Keratinocyte (primary cell): ENCODE results near the gene DUSP16. TPM values are rescaled to one million over a fixed set of nuclear protein-coding genes. Genes with fewer than 3 reads are reported as not detected.

Experiments used
- DNase-seq: peaks from one replicate; pipeline ENCODE4 v3.0.0-alpha.2; 2011; ENCODE audit warnings: low read depth, missing footprints, low spot score
- FAIRE-seq: peaks from 2 replicates; lab custom pipeline; 2011; peaks lifted over from hg19 to GRCh38; lab: Jason Lieb, UNC
- H2AFZ ChIP-seq: 2 replicates; pipeline ENCODE4 v1.6.0; 2012; ENCODE audit warnings: low read length, control low read depth, inconsistent platforms; ENCODE audit not compliant: control insufficient read depth
- H3K27ac ChIP-seq: 2 replicates; pipeline ENCODE4 v1.5.1; 2011; ENCODE audit warnings: low read length; ENCODE audit not compliant: control insufficient read depth, insufficient read depth
- H3K27me3 ChIP-seq: 3 replicates; pipeline ENCODE4 v1.6.0; 2011; ENCODE audit warnings: low read length; ENCODE audit not compliant: control insufficient read depth, insufficient read depth; ENCODE audit errors: extremely low read depth
- H3K36me3 ChIP-seq, 2 experiments: 2 replicates in 1 of 2; 3 replicates in 1 of 2; pipeline ENCODE4 v1.5.1; 2011; ENCODE audit warnings: low read length in 2 of 2, mild to moderate bottlenecking in 1 of 2; ENCODE audit not compliant: control insufficient read depth in 2 of 2, insufficient read depth in 2 of 2; ENCODE audit errors: extremely low read depth in 1 of 2
- H3K4me1 ChIP-seq: 3 replicates; pipeline ENCODE4 v1.5.1; 2011; ENCODE audit warnings: low read length; ENCODE audit not compliant: control insufficient read depth, insufficient read depth; ENCODE audit errors: extremely low read depth
- H3K4me2 ChIP-seq: 3 replicates; pipeline ENCODE4 v1.6.0; 2011; ENCODE audit warnings: low read depth, low read length; ENCODE audit not compliant: control insufficient read depth, insufficient read depth; ENCODE audit errors: extremely low read depth
- H3K4me3 ChIP-seq, 3 experiments: fragments of 200-600 bp in 1 of 3; sonication (generic) in 1 of 3; 2 replicates in 2 of 3; 3 replicates in 1 of 3; pipeline ENCODE4 v1.5.1; 2011 to 2016; ENCODE audit warnings: low read length in 3 of 3, mild to moderate bottlenecking in 3 of 3, control low read depth in 2 of 3, inconsistent platforms in 1 of 3, low read depth in 1 of 3, mixed read lengths in 1 of 3, mixed run types in 1 of 3, moderate library complexity in 1 of 3; ENCODE audit not compliant: control insufficient read depth in 2 of 3, insufficient read depth in 2 of 3; ENCODE audit errors: extremely low read depth in 1 of 3
- H3K79me2 ChIP-seq: 2 replicates; pipeline ENCODE4 v1.6.0; 2012; ENCODE audit warnings: low read length; ENCODE audit not compliant: control insufficient read depth, insufficient read depth
- H3K9ac ChIP-seq: 3 replicates; pipeline ENCODE4 v1.6.0; 2011; ENCODE audit warnings: low read length; ENCODE audit not compliant: control insufficient read depth, insufficient read depth; ENCODE audit errors: extremely low read depth
- H3K9me1 ChIP-seq: 3 replicates; pipeline ENCODE4 v1.6.0; 2011; ENCODE audit warnings: low read length; ENCODE audit not compliant: control insufficient read depth, insufficient read depth; ENCODE audit errors: extremely low read depth
- H3K9me3 ChIP-seq: 2 replicates; pipeline ENCODE4 v1.5.1; 2012; ENCODE audit warnings: low read depth, low read length; ENCODE audit not compliant: control insufficient read depth
- H4K20me1 ChIP-seq: 3 replicates; pipeline ENCODE4 v1.6.0; 2011; ENCODE audit warnings: low read length; ENCODE audit not compliant: control insufficient read depth, insufficient read depth; ENCODE audit errors: extremely low read depth
- CTCF ChIP-seq, 3 experiments: IDR thresholded peaks in 1 of 3; conservative IDR thresholded peaks in 1 of 3; optimal IDR thresholded peaks in 1 of 3; 2 replicates in 2 of 3; 3 replicates in 1 of 3; pipeline versions ENCODE3 to v1.5.1; 2011; ENCODE audit warnings: low read length in 3 of 3, mild to moderate bottlenecking in 3 of 3, moderate library complexity in 2 of 3, control low read depth in 1 of 3, inconsistent platforms in 1 of 3; ENCODE audit not compliant: insufficient read depth in 2 of 3; ENCODE audit errors: extremely low read depth in 1 of 3
- EZH2 ChIP-seq: IDR thresholded peaks from one replicate; pipeline ENCODE4 v1.6.1; 2012; ENCODE audit warnings: inconsistent platforms, mild to moderate bottlenecking, low read length, moderate library complexity
- dilution Hi-C: fragments of 300-500 bp; cut with MboI; formaldehyde crosslinking; loops from one replicate; pipeline ENCODE4 v1.7.0; 2020; ENCODE audit warnings: low sequenced_read_pairs; ENCODE audit not compliant: extremely low pct_ligation_motif_present
- polyA plus RNA-seq, 5 experiments: library from polyadenylated mRNA; depleted of rRNA in 3 of 5; stranded (reverse) in 3 of 5; stranded (forward) in 1 of 5; unstranded in 1 of 5; fragments of >200 nt; gene quantifications; 1 replicate in 1 of 5; 2 replicates in 3 of 5; 3 replicates in 1 of 5; pipeline versions ENCODE4 v1.2.1 to v1.2.3, GENCODE V29; 2011 to 2012; ENCODE audit warnings: missing spikeins in 2 of 5, low read depth in 1 of 5, low replicate concordance in 1 of 5

DUSP16 gene
- polyA plus RNA-seq, 1 donor (not counting 4 experiments of a cell fraction or from before 2014, with no cell fraction given), result 9.3 TPM

- no peak overlapping the region for H3K4me2 ChIP-seq
- DNase-seq, result no peak
- FAIRE-seq, result no peak
- H3K9me3 ChIP-seq, result no peaks in the 10 kb centered on the region
- H3K4me1 ChIP-seq, result peaks cover 25% of the 10 kb centered on the region
- dilution Hi-C loops, result no loop called here
- no peak overlapping the region for H3K27ac ChIP-seq
- H3K27me3 ChIP-seq, result no peaks in the 10 kb centered on the region
- no peaks in the 10 kb centered on the region for H3K36me3 ChIP-seq
- no peak overlapping the region for H3K9ac ChIP-seq
- no peak overlapping the region for H2AFZ ChIP-seq
- H3K9me1 ChIP-seq, result no peaks in the 10 kb centered on the region
- H3K4me3 ChIP-seq, result no peak overlapping the region
- H3K79me2 ChIP-seq, result peaks cover 1% of the 10 kb centered on the region
- TF ChIP-seq EZH2 (no peak), CTCF (optimal IDR thresholded peaks at IDR 0.05 in 1 of 3, IDR thresholded peaks at IDR 0.05 in 1 of 3, conservative IDR thresholded peaks at IDR 0.05 in 1 of 3; ENCODE audit: extremely low read depth in 1 of 3, insufficient read depth in 2 of 3, low read length in 3 of 3) (no peak)
- no peaks in the 10 kb centered on the region for H4K20me1 ChIP-seq
Observed at GRCh38 chr12:12505544-12506495, 56.8 kb downstream of the DUSP16 start.

GRCh38 chr12:12503384-12504078 is 59.1 kb downstream of the DUSP16 start:
- DNase-seq (no peak), FAIRE-seq (no peak)
- H2AFZ ChIP-seq, result no peak overlapping the region
- no peaks in the 10 kb centered on the region for H3K79me2 ChIP-seq
- H3K4me1 ChIP-seq, result peaks cover 4% of the 10 kb centered on the region
- H3K9me3 ChIP-seq, result no peaks in the 10 kb centered on the region
- no peak overlapping the region for H3K4me3 ChIP-seq
- TF ChIP-seq EZH2, result no peak
- TF ChIP-seq CTCF (optimal IDR thresholded peaks at IDR 0.05 in 1 of 3, IDR thresholded peaks at IDR 0.05 in 1 of 3, conservative IDR thresholded peaks at IDR 0.05 in 1 of 3; ENCODE audit: extremely low read depth in 1 of 3, insufficient read depth in 2 of 3, low read length in 3 of 3), result no peak
- H3K27me3 ChIP-seq, result no peaks in the 10 kb centered on the region
- no peaks in the 10 kb centered on the region for H3K9me1 ChIP-seq
- no peaks in the 10 kb centered on the region for H4K20me1 ChIP-seq
- dilution Hi-C loops, result no loop called here
- H3K27ac ChIP-seq, result no peak overlapping the region
- H3K4me2 ChIP-seq, result no peak overlapping the region
- no peak overlapping the region for H3K9ac ChIP-seq
- no peaks in the 10 kb centered on the region for H3K36me3 ChIP-seq
